IMR-90 (cell line): ENCODE measurements around the gene MPZ. TPM values are rescaled to one million over a fixed set of nuclear protein-coding genes. Genes with fewer than 3 reads are reported as not detected.

Source experiments
- ATAC-seq: fragments of 200-7000 bp; cut with Tn5 transposase; 2 replicates; pipeline ENCODE4 v1.9.1; 2020; ENCODE audit warnings: low read depth, mild to moderate bottlenecking, moderate library complexity
- BruUV-seq: library from RNA; stranded (reverse); fragments of 400-500 nt; replicated peaks from 2 replicates; lab custom pipeline; 2021; lab: Mats Ljungman, UMichigan
- CTCF ChIA-PET: fragments of 300-600 bp; formaldehyde crosslinking; extraction: SDS; loops from one replicate; lab custom pipeline; 2021; ENCODE audit warnings: antibody characterized with exemption; lab: Yijun Ruan, JAX
- POLR2A ChIA-PET: fragments of 300-600 bp; sonication (Branson Sonifier 250); formaldehyde crosslinking; loops from one replicate; lab custom pipeline; 2022; ENCODE audit warnings: antibody characterized with exemption; ENCODE audit not compliant: unreplicated experiment; lab: Charles Lee
- DNase-seq: peaks from one replicate; pipeline ENCODE4 v3.0.0; 2013
- H2AFZ ChIP-seq: replicated peaks from 2 replicates; pipeline ENCODE3; 2013; ENCODE audit warnings: low read length, mild to moderate bottlenecking; ENCODE audit not compliant: poor library complexity
- H2AK5ac ChIP-seq: 2 replicates; pipeline ENCODE4 v1.6.1; 2013; ENCODE audit warnings: low read depth, low read length, inconsistent platforms
- H2AK9ac ChIP-seq: replicated peaks from 2 replicates; pipeline ENCODE3; 2013; ENCODE audit warnings: mild to moderate bottlenecking, low read depth, low read length, moderate library complexity; ENCODE audit not compliant: poor library complexity
- H2BK120ac ChIP-seq: 2 replicates; pipeline ENCODE4 v1.6.1; 2013; ENCODE audit warnings: low read depth, low read length, inconsistent platforms
- H2BK15ac ChIP-seq: 3 replicates; pipeline ENCODE4 v1.6.1; 2013; ENCODE audit warnings: low read depth, low read length, inconsistent platforms
- H2BK20ac ChIP-seq: 2 replicates; pipeline ENCODE4 v1.6.1; 2013; ENCODE audit warnings: low read depth, mild to moderate bottlenecking, inconsistent platforms, low read length, moderate library complexity
- H2BK5ac ChIP-seq: 2 replicates; pipeline ENCODE4 v1.6.1; 2013; ENCODE audit warnings: mild to moderate bottlenecking, low read depth, low read length, inconsistent platforms; ENCODE audit not compliant: poor library complexity, severe bottlenecking
- H3K14ac ChIP-seq: replicated peaks from 2 replicates; pipeline ENCODE4 v1.6.1; 2013; ENCODE audit warnings: low read depth, low read length, inconsistent platforms
- H3K18ac ChIP-seq: 2 replicates; pipeline ENCODE4 v1.6.1; 2013; ENCODE audit warnings: low read depth, low read length, control low read depth
- H3K23ac ChIP-seq: 2 replicates; pipeline ENCODE4 v1.6.1; 2013; ENCODE audit warnings: low read depth, low read length, inconsistent platforms
- H3K27ac ChIP-seq: 2 replicates; pipeline ENCODE4 v1.5.1; 2013; ENCODE audit warnings: mild to moderate bottlenecking, control low read depth, low read length; ENCODE audit not compliant: insufficient read depth
- H3K27me3 ChIP-seq: 2 replicates; pipeline ENCODE4 v1.6.1; 2013; ENCODE audit warnings: low read length; ENCODE audit not compliant: control insufficient read depth, insufficient read depth
- H3K36me3 ChIP-seq: 2 replicates; pipeline ENCODE4 v1.6.1; 2013; ENCODE audit warnings: low read length, mixed read lengths; ENCODE audit not compliant: control insufficient read depth, insufficient read depth
- H3K4ac ChIP-seq: 2 replicates; pipeline ENCODE4 v1.6.1; 2013; ENCODE audit warnings: low read depth, low read length, inconsistent platforms
- H3K4me1 ChIP-seq: 2 replicates; pipeline ENCODE4 v1.6.1; 2013; ENCODE audit warnings: low read length, mixed read lengths; ENCODE audit not compliant: control insufficient read depth, insufficient read depth
- H3K4me2 ChIP-seq: 2 replicates; pipeline ENCODE4 v1.6.1; 2013; ENCODE audit warnings: low read depth, mild to moderate bottlenecking, control low read depth, low read length, moderate library complexity
- H3K4me3 ChIP-seq: 2 replicates; pipeline ENCODE4 v1.5.1; 2013; ENCODE audit warnings: low read depth, mild to moderate bottlenecking, control low read depth, low read length, moderate library complexity; ENCODE audit not compliant: insufficient read depth
- H3K56ac ChIP-seq: 2 replicates; pipeline ENCODE4 v1.6.1; 2013; ENCODE audit warnings: low read length, inconsistent platforms; ENCODE audit not compliant: insufficient read depth; ENCODE audit errors: extremely low read depth
- H3K79me1 ChIP-seq, 2 experiments: 2 replicates each; pipeline ENCODE4 v1.6.1; 2013; ENCODE audit warnings: low read length in 2 of 2, inconsistent platforms in 1 of 2, low read depth in 1 of 2
- H3K9ac ChIP-seq: 2 replicates; pipeline ENCODE4 v1.6.1; 2013; ENCODE audit warnings: low read depth, low read length, control low read depth
- H3K9me1 ChIP-seq: 2 replicates; pipeline ENCODE4 v1.6.1; 2013; ENCODE audit warnings: low read length, inconsistent platforms; ENCODE audit not compliant: insufficient read depth
- H3K9me3 ChIP-seq: 2 replicates; pipeline ENCODE4 v1.6.1; 2013; ENCODE audit warnings: low read length; ENCODE audit not compliant: control insufficient read depth, insufficient read depth
- H4K20me1 ChIP-seq: 2 replicates; pipeline ENCODE4 v1.6.1; 2013; ENCODE audit warnings: low read length, inconsistent platforms; ENCODE audit not compliant: insufficient read depth
- H4K5ac ChIP-seq: 2 replicates; pipeline ENCODE4 v1.6.1; 2013; ENCODE audit warnings: mild to moderate bottlenecking, low read depth, low read length, control low read depth
- H4K8ac ChIP-seq, 2 experiments: 2 replicates each; pipeline ENCODE4 v1.6.1; 2013; ENCODE audit warnings: low read depth in 2 of 2, low read length in 2 of 2, control low read depth in 1 of 2, inconsistent platforms in 1 of 2
- H4K91ac ChIP-seq: 2 replicates; pipeline ENCODE4 v1.6.1; 2013; ENCODE audit warnings: low read depth, low read length, inconsistent platforms; ENCODE audit not compliant: insufficient read depth
- CEBPB ChIP-seq: IDR thresholded peaks from 2 replicates; pipeline ENCODE4 v1.6.1; 2012; ENCODE audit warnings: low read depth, low read length, improper control_type of control experiment
- WGBS, 2 experiments: methylation state at CpG; one replicate each; pipeline versions ENCODE4 v1.1.5 to v1.1.7; 2013; ENCODE audit warnings: missing lambda C conversion rate in 2 of 2; ENCODE audit not compliant: insufficient read length in 1 of 2; ENCODE audit errors: extremely low coverage in 2 of 2; 5-methylcytosine and 5-hydroxymethylcytosine counted together
- dilution Hi-C: fragments of 300-500 bp; cut with HindIII; formaldehyde crosslinking; loops from one replicate; pipeline ENCODE4 v1.14.3; 2018; ENCODE audit warnings: low sequenced_read_pairs; ENCODE audit not compliant: unreplicated experiment
- in situ Hi-C: fragments of 300-500 bp; cut with MboI; formaldehyde crosslinking; loops from 3 replicates; pipeline ENCODE4 v1.14.3; 2019; ENCODE audit warnings: low sequenced_read_pairs, inconsistent platforms, mixed read lengths
- intact Hi-C: fragments of 100-400 bp; cut with micrococcal nuclease; formaldehyde crosslinking; loops from 2 replicates; pipeline ENCODE4 v1.10.0; 2022
- polyA plus RNA-seq, 3 experiments: library from polyadenylated mRNA; depleted of rRNA; stranded (reverse); fragments of >200 nt; gene quantifications; 2 replicates each; pipeline ENCODE4 v1.2.3, GENCODE V29; 2012; ENCODE audit warnings: low replicate concordance in 1 of 3
- total RNA-seq: library from RNA; depleted of rRNA; stranded (reverse); fragments of >200 nt; gene quantifications from 2 replicates; pipeline ENCODE4 v1.2.3, GENCODE V29; 2012
- TF ChIP-seq, protein P1 (sequence below): fragments of 150-350 bp; IDR thresholded peaks from 2 replicates; pipeline ENCODE4 v1.6.1; 2016; ENCODE audit warnings: low read depth, mild to moderate bottlenecking, low read length, moderate library complexity, borderline replicate concordance

MPZ gene
- total and polyA plus RNA-seq, 2 of the 4 experiments (the other 2 are of a cell fraction), result 0.18 to 0.96 TPM

DNA sequence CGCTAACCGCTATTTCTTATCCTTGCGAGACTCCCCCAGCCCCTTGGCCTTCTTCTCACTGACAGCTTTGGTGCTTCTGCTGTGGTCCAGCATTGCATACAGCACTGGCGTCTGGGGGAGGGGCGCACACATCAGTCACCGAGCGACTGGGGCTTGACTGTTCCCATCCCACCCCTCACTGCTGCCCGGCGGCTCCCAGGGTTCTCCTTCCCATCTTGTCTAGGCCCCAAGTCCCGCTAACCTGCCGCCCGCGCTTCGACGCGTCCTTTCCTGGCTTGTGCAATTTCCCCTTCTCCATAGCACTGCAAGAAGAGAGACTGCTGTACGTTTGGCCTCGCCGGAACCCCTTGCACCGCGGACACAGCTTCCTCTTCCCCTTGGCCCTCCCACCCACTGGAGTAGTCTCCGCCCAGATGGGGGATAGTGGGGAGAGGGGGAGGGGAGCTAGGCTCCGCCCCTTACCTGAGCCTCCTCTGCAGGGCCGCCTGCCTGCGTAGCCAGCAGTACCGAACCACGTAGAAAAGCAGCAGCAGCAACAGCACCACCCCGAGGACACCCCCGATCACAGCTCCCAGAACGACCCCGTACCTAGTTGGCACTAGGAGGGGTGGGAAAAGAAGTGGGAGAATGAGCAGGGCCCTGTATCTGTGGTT is 3.8 kb downstream of the MPZ start:
- no peak overlapping the region for H2AK5ac ChIP-seq
- no peaks in the 10 kb centered on the region for H3K36me3 ChIP-seq
- intact Hi-C loops, result no loop called here
- H2AFZ ChIP-seq, result peak overlapping the region; percentile 89
- H3K4ac ChIP-seq, result peak overlapping the region; percentile 59
- peak overlapping the region; percentile 38; the same call in 1 of the 2 replicates for H4K5ac ChIP-seq
- dilution Hi-C loops, result no loop called here
- peak overlapping the region; percentile 50; the same call in 1 of the 2 replicates for H4K91ac ChIP-seq
- H3K9me1 ChIP-seq, result peaks cover 7% of the 10 kb centered on the region; the same call in 1 of the 2 replicates
- peak overlapping the region; percentile 37 for H3K9ac ChIP-seq
- H3K4me1 ChIP-seq, result peaks cover 10% of the 10 kb centered on the region; the same call in 1 of the 2 replicates
- H4K20me1 ChIP-seq, result no peaks in the 10 kb centered on the region
- no peaks in the 10 kb centered on the region for H3K9me3 ChIP-seq
- 2% methylated on average over 11 of the region's 31 CpGs; no CpG with 5 or more reads in 1 of the 2 experiments for WGBS, 2 experiments
- H3K27me3 ChIP-seq, result peaks cover 5% of the 10 kb centered on the region; the same call in 1 of the 2 replicates
- in situ Hi-C loops, result no loop called here
- peak overlapping the region; percentile 82 to 98 for H4K8ac ChIP-seq
- H3K23ac ChIP-seq, result no peak overlapping the region
- H3K27ac ChIP-seq, result no peak overlapping the region
- TF ChIP-seq CEBPB, result 0 out of 2 replicates have a peak, but pooled peaks have one; percentile 44
- TF ChIP-seq, protein P1, sequence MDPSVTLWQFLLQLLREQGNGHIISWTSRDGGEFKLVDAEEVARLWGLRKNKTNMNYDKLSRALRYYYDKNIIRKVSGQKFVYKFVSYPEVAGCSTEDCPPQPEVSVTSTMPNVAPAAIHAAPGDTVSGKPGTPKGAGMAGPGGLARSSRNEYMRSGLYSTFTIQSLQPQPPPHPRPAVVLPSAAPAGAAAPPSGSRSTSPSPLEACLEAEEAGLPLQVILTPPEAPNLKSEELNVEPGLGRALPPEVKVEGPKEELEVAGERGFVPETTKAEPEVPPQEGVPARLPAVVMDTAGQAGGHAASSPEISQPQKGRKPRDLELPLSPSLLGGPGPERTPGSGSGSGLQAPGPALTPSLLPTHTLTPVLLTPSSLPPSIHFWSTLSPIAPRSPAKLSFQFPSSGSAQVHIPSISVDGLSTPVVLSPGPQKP, result no peak
- no peaks in the 10 kb centered on the region; a peak in 1 of 4 replicates for H3K79me1 ChIP-seq
- peak overlapping the region; percentile 46 for H3K4me3 ChIP-seq
- no peak overlapping the region for H2BK5ac ChIP-seq
- H3K14ac ChIP-seq, result 0 out of 2 replicates have a peak overlapping the region, but pooled peaks have one; percentile 6
- no peak overlapping the region for H3K56ac ChIP-seq
- H2BK120ac ChIP-seq, result no peak overlapping the region
- POLR2A ChIA-PET, result no interaction called here
- no peak overlapping the region; the same call in 1 of the 2 replicates for H3K18ac ChIP-seq
- H2AK9ac ChIP-seq, result peak overlapping the region; percentile 60
- BruUV-seq, result no TSS peak
- ATAC-seq (peak; percentile 65), DNase-seq (peak; percentile 21)
- peak overlapping the region; percentile 64 for H3K4me2 ChIP-seq
- H2BK20ac ChIP-seq, result no peak overlapping the region
- H2BK15ac ChIP-seq, result no peak overlapping the region
- CTCF ChIA-PET, result no interaction called here
